HG02588 (cell line): Measurements from ENCODE around the gene TTC6.
"Not testable (repeated sequence)": the region's sequence is repeated elsewhere in the genome, so short reads cannot be mapped to it uniquely, and the experiment has no call there.

ENCODE experiments used
- ATAC-seq: cut with Tn5 transposase; IDR thresholded peaks from one replicate; pipeline ENCODE4 v1.9.1; 2021; ENCODE audit warnings: mild to moderate bottlenecking, moderate library complexity; ENCODE audit not compliant: unreplicated experiment

Gene TTC6, protein sequence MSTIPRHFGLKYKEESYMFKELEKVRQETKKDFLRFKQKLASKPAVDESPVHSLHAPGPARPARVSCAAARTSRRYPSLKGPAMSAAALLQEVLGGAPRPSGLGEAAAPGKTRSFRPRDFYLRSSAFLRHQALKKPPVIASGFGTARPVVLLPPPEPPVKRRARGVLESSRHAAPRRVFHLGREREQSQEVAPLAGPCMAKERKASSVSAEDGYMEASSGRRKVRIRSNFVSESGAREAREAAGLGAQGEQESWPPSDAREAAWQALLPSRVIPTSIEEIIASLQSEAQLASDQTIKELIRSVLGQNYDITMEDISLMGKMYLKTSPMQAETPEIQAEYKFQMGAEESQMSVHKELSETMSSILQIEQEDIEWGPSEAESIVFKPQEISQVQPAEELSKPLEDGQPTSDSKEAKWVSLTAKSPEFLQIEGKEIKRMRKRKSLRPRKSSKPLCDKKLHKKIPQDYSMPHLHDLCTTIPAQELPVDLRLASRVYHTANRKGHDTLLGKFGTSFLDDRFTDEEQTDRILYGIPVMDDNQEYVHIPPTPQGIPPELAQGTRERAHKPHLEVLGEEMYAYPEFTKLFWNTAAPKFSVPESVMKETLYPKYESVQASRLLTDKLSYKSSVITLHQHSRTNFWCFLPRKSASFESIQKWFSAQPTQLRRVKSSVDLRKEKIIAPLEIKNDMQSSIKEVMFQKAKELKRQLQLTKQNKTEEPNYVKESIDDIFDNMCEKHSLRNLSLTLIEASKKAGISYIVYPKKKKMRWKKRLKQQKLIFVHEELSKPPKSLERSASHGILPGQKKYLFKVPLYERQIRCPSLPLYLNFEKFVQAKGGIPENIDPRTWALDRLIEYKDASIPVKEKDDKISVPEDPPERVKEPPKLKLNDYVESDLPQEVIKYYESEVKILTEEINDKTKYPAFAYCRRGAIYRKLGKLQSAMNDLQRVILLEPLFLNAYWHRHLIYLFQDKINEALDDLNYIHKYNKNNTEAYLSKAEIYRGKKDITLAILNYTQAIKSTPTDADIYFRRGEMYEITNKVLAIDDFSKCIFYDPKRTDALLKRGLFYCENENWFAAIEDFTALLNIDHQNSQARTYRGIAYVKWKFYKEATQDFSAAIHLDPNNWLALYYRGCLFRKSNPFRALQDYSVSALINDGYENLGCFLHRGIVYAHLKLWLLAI (N-terminal part only)

DNA sequence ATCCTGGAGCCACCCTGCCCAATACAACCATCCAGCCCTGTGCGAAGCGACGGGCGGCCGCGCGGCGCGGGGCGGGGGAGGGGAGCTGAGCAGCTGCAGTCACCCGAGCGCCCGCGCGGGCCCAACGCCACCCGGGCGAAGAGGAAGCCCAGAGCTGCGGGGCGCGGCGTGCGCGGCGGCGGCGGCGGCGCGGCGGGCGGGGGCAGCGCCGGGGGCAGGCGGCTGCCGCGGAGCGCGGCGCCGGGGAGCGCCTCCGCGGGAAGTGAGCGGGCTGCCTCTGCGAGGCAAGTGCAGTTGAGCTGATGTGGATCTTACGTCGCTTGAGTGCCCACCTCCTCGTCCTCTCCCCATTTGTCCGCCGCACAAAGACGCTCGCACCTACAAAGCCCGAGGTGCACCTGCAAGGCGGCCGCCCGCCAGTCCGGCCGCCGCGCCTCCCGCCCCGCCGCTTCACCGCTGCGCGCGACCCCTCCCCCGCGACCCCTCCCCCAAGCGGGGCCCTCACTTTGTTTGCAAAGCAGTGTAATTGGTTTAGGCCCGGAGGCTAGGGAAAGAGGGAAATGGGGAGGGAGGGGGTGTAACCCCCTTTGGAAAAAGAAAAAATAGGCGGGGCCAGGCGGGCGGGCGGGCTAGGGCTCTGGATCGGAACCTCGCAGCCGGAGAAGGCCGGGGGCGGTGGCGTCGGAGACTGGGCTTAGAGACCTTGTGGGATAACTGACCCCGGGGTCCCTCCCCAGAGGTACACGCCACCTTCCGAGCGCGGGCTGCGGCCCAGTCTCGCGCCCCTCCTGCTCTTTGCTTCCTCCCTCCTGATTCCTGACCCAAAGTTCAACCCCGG is at the start of gene TTC6, which contains the start of gene FOXA1:
TTC6 (plus strand) TSS at position 659 of the 838 bp plus-strand sequence. CDS start 26,436 bp downstream, outside the sequence.
FOXA1 (minus strand) TSS at position 279 of the 838 bp plus-strand sequence; CDS start at position 2, 277 bp downstream.
- ATAC-seq = no peak

DNA sequence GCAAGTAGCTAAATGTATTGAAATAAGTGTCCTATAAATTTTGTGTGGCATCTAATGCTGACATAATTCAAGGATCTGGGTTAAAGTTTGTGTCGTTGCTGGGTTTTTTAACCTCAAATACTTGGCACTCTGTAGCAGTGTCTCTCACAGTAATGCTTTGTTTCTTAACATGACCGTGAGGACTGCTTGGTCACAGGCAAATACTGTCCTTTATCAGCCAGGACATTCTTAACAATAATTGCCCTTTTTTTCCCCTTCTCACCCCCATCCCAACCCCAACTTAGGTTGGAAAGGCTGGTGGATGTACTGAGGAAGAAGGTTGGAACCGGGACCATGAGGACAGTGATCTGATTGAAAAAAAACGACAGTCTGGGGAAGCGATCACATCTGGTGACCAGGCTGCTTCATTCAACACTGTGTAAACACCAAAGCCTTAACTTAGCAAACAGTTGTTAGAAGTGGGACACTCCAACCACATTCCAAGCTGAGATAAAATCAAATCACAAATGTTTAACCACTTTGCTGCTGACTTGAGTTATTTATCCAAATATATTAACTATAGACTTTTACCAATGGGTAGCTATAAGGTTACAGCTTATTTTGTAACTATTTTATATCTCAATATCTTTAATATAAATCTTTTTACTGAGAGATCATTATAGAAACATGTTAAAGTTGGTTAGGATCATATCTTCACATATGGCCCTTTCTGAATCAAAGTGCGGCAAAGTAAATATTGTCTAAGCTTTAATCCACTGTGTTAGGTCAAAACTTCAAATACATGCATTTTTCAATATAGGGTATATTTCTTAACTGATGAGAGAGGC is 48.6 kb upstream of the TTC6 start:
- no peak for ATAC-seq

DNA sequence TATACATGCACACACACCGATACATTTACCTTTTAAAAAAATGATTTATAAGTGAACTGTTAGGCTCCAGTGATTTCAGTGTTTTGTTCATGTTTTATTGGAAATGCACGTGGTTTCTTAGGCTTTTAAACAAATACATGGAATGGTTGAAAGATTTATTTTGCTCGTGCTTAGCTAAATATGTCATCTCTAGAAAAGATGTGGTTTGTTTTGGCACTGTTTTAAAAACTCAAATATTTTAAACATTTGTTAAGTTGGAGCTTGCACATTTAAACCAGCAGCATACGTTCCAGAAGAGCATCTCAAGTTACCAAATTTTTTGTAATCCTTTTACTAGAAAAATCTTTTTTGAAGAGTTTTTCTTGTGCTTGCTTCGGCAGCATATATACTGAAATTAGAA is 44.9 kb upstream of the TTC6 start:
- ATAC-seq = no peak

DNA sequence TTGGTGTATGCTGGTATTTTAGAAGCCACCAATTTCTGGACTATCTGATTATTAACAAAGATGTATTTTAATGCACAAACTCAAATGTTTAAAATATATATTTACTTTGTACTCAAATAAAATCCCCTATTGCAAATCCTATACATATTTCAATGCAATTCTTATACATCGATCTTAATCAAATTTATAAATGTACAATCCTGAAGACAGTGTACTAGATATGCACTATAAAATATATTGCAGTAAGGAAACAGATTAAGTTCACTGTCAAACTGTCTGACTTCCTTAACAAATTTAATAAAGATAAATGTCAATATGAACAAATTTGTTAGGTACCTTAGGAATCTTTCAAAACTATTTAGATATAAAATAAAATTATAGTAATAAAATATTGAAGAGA is 44.3 kb upstream of the TTC6 start:
- no peak for ATAC-seq

DNA sequence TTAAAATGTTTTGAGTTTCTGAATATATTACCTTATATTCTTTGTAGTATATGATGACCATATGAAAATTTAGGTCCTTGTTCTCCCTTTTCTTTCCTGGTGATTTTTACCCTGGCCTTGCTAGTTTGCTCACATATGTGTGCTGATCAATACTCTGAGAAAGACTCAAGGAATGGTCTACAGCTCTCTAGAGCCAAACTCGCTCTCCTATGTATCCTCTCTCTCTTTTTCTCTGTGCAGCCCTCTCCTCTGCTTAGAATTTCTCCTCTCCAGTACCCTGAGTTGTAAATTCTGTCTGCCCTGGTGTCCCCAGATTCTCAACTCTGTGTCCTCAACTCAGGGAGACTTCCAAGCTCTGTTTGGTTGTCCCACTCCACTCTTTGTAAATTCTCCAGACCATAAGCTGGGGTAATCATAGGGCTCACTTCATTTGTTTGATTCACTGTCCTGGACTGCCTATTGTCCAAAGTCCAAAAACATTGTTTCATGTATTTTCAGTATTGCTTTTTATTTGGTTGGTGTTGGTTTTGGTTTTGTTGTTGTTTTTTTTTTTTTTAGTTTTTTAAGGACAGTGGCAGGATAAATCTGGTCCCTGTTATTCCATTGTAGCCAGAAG is 41.4 kb upstream of the TTC6 start:
- ATAC-seq = no peak

DNA sequence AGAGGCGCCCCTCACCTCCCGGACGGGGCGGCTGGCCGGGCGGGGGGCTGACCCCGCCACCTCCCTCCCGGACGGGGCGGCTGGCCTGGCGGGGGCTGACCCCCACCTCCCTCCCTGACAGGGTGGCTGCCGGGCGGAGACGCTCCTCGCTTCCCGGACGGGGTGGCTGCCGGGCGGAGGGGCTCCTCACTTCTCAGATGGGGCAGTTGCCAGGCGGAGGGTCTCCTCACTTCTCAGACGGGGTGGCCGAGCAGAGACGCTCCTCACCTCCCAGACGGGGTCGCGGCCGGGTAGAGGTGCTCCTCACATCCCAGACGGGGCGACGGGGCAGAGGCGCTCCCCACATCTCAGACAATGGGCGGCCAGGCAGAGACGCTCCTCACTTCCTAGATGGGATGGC is 39.8 kb upstream of the TTC6 start:
- not testable (repeated sequence) for ATAC-seq

DNA sequence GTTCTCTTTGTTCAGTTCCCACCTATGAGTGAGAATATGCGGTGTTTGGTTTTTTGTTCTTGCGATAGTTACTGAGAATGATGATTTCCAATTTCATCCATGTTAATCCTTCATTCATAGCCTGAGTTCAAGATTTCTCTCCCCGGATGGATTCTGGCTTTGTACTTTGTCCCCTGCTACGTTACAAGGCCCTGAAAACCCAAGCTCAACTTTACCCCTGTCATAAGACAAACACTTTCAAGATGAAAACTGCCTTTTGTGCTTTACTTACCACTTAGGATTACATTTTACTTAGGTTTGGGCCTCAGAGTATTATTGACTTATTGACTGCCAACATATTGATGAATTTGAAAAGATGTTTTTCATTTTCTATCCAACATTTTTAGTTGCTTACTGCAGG is 36.7 kb upstream of the TTC6 start:
- ATAC-seq = no peak

DNA sequence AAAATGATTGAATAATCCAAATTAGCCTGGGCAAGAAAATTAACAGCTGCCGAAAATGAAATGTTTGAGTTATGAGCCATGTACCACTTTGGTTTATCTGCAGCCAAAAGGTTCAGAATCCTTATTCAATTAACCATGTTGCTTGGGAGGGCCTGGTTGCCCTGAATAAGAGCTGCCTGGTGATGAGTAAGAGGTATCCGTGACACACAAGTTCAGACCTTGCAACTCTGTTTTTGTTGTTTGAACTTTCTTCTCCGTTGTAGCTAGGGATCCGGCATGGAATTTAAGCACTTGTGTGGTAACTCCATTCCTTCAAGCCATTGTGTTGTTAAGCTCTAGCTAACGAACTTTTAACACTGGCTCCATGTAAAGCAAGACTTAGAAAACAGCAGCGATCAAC is 36.0 kb upstream of the TTC6 start:
- ATAC-seq = no peak

DNA sequence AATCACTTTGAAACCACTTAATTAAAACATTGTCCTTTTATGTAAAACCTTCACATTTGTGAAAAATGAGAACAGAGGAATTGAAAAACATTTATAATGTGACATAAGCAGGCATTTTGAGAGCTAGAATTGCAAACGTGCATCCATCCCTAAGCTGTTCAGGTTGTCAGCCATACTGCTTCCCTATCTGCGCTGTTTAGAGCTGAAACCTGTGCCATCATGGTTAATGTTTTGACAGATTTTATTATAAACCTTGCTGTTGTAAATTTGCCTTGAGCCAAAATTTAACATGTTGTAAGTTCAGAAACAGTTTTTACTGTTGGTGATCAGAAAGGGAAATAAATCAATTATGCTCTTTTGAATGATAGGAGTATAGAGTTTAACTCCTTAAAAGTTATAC is 32.2 kb upstream of the TTC6 start:
- no peak for ATAC-seq

DNA sequence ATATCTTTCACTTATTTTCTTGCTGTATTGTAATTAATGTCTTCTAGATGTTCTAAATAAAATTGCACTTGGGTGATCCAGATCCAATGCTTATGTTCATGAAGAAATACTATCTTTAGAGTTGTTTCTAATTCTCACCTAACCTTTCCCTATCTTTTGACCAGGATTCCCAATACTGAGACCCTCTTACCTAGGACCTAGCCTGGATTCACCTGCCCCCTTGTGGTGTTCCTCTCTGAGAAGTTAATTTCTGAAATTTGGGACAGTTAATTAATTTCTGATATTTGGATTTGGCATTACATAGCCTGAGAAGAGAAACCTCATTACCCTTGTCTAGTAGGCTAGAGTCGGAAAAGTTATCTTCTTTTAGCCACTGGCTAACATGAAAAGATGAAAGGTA is 29.9 kb upstream of the TTC6 start:
- no peak for ATAC-seq

DNA sequence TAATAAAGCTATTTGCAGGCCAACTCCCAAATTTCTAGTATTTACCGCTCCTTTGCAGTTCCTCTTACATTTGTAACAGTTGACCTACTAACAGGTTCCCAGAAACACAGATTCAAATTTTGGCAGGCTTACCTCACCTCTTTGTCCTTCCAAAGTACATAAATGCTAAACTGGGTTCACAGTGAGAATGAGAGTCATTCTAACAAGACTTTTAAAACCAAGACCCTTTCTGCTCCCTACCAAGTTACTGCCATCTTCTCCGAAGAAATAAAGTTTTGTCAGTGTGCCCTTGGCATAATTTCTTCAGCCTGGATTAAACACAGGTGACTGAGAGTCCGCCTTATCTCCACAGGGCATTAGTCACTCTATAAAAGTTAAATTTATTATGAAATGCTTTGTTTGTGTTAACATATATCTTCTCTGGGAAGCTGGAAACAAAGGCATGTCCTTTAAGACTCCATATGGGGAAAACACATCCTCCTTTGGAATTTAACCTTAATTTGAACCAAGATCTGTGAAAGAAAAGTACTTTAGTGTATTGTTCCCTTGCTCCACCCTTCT is 28.5 kb upstream of the TTC6 start:
- ATAC-seq = no peak

DNA sequence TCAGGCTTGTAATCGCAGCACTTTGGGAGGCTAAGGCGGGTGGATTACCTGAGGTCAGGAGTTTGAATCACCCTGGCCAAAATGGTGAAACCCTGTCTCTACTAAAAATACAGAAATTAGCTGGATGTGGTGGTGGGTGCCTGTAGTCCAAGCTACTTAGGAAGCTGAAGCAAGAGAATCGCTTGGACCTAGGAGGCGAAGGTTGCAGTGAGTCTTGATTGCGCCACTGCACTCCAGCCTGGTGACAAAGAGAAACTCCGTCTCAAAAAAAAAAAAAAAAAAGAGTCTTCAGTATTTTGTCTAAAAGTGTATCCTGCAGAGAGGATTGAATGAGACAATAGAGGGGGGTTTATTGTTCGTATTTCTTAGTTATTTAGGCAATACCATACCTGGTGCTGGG is 25.7 kb upstream of the TTC6 start:
- no peak for ATAC-seq

DNA sequence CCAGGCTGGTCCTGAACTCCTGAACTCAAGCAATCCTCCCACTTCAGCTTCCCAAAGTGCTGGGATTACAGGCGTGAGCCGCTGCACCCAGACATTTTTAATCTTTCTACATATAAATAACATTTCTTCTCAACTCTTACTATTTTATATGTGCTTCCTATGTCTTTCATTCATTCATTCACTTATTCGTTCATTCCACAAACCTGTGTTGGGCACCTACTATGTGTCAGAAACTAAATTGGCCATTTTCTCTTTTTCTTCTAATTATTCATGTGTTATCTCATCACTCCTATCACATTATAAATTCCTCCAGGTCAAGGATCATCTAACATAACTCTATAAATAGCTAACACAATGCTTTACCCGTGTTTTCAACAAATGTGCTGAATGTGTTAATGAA is 24.0 kb upstream of the TTC6 start:
- no peak for ATAC-seq

DNA sequence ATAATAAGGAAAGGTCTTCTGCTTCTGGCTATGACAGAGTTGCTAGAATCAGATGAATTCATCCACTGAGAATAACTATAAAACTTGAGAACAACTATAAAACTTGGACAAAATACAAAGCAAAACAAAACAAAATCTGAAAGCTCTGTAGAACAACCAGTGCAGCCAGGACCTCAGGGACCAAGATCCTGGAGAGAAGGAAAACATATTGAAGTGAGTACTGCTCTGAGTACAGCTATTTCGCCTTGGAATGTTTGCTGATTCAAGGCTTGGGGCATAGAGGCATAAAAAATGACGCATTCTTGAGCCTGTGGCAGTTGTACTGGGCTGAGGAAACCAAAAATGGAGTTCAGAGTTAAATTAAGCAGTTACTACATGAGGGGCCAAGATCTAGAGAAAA is 22.1 kb upstream of the TTC6 start:
- no peak for ATAC-seq

DNA sequence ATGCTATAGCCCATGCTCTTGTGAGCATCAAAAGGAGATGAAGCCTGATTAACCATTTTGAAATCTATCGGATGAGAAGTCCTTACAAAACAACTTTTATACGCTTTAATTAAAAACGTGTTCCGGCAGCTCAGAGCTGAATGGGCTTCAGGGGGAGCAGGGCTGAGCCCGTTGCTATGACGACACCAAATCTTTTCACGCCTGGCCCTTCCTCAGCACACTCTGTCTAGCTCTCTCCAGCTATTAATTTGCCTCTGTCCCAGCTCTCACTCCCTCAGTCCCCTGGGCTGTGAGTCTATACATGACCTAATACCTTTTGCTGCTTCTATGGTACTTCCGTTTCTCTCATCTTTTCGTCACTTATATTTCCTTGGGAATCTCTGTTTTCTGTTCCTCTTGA is 16.2 kb upstream of the TTC6 start:
- ATAC-seq = no peak

DNA sequence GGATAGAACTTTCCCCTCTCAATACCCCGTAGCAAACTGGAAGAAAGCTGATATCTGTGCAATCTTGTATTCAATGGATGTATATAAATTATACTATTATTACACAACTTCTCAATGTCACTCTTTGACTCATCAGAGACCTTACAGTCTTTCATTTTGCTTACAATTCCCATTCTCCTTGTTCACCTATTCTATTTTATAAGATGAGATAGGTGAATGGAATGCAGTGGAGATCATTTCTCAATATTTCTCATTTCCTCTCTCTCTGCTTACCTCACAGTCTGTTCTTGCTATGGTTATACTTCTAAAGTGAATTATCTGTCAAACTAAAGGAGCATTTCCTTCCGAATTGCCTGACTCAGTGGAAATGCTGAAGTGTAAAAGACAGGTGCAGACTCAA is 15.3 kb upstream of the TTC6 start:
- ATAC-seq = no peak

DNA sequence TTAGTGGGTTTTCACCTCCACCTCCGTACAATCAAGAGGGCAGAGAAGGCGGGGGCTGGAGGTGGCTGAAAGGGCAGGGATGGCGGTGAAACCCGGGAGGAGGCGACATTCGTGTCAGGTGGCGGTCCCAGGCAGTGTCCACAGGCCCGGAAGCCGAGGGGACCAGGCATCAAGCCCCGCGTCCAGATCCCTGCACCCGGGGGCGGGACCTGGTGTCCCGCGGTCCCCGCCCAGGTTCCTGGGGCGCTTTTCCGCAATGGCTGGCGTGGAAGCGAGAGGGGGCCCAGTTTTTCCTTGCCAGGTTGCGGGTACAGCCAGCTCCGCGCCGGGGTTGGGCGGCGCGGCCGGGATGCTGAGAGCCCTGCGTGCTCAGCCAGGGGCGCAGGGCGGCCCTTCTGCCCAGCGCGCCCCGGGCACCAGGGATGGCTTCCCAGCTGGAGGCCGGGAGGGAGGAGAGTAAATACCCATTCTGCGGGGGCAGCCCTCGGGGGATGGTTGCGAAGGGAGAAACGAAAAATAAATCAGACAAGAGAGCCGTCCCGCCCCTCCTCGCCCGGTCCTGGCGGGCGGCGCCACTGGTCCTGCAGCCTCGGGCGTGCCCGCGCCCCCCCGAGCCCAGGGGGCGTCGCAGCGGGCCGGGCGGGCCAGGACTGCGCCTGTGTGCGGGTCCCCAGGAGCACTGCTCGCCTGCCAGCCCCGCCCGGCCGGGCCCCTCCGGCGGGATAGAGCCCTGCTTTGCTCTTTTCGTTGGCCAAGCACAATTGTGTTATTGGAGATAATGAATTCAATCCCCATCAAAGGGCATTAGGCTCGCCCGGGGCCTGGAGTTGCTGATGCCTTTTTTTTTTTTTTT is 11.8 kb upstream of the TTC6 start:
- no peak for ATAC-seq
